Activated gamma-delta T cell (primary cell): ENCODE data around the gene CDH2.

Experiments
- DNase-seq: peaks from one replicate; lab custom pipeline; 2025; lab: John Stamatoyannopoulos, UW

Gene CDH2

GRCh38 chr18:28086670-28087552 lies 90.0 kb downstream of the CDH2 start:
- no peak for DNase-seq

GRCh38 chr18:28081516-28081915 lies 95.4 kb downstream of the CDH2 start:
- no peak for DNase-seq

GRCh38 chr18:28080876-28081300 lies 96.0 kb downstream of the CDH2 start:
- DNase-seq, result no peak

- no peak for DNase-seq
Measured at GRCh38 chr18:28079883-28080282, 97.0 kb downstream of the CDH2 start.

GRCh38 chr18:28078849-28079248 lies 98.1 kb downstream of the CDH2 start:
- DNase-seq, result no peak

- no peak for DNase-seq
Measured at GRCh38 chr18:28078298-28078697, 98.6 kb downstream of the CDH2 start.

- DNase-seq, result no peak
Measured at GRCh38 chr18:28075501-28075900, 101.4 kb downstream of the CDH2 start.

GRCh38 chr18:28074076-28074475 lies 102.9 kb downstream of the CDH2 start:
- DNase-seq, result no peak

- no peak for DNase-seq
Measured at GRCh38 chr18:28073658-28074057, 103.3 kb downstream of the CDH2 start.

GRCh38 chr18:28071199-28071598 lies 105.7 kb downstream of the CDH2 start:
- DNase-seq, result no peak

- no peak for DNase-seq
Measured at GRCh38 chr18:28068207-28068606, 108.7 kb downstream of the CDH2 start.

GRCh38 chr18:28067346-28067745 lies 109.6 kb downstream of the CDH2 start:
- no peak for DNase-seq

- no peak for DNase-seq
Measured at GRCh38 chr18:28065793-28066186, 111.1 kb downstream of the CDH2 start.

- DNase-seq, result no peak
Measured at GRCh38 chr18:28065031-28065792, 111.7 kb downstream of the CDH2 start.

- DNase-seq, result no peak
Measured at GRCh38 chr18:28063926-28064325, 113.0 kb downstream of the CDH2 start.

GRCh38 chr18:28063271-28063761 lies 113.6 kb downstream of the CDH2 start:
- DNase-seq, result no peak

GRCh38 chr18:28062443-28062842 lies 114.5 kb downstream of the CDH2 start:
- DNase-seq, result no peak

GRCh38 chr18:28059861-28060260 lies 117.1 kb downstream of the CDH2 start:
- DNase-seq, result no peak

GRCh38 chr18:28050545-28050944 lies 126.4 kb downstream of the CDH2 start:
- DNase-seq, result no peak

GRCh38 chr18:28048612-28049011 lies 128.3 kb downstream of the CDH2 start:
- no peak for DNase-seq

- DNase-seq, result no peak
Measured at GRCh38 chr18:28045880-28046279, 131.1 kb downstream of the CDH2 start.

GRCh38 chr18:28045176-28045810 lies 131.6 kb downstream of the CDH2 start:
- DNase-seq, result no peak
